Rectal smooth muscle tissue (tissue), 1 donor: ENCODE results near the gene CACNA1B.

ENCODE experiments used
- H3K27ac ChIP-seq: one replicate; pipeline ENCODE4 v1.7.0; 2013; ENCODE audit warnings: low read depth, low read length, inconsistent platforms
- H3K27me3 ChIP-seq: one replicate; pipeline ENCODE4 v1.7.0; 2013; ENCODE audit warnings: low read length; ENCODE audit not compliant: control insufficient read depth, insufficient read depth
- H3K36me3 ChIP-seq: one replicate; pipeline ENCODE4 v1.7.0; 2013; ENCODE audit warnings: low read length; ENCODE audit not compliant: control insufficient read depth, insufficient read depth
- H3K4me1 ChIP-seq: one replicate; pipeline ENCODE4 v1.7.0; 2013; ENCODE audit warnings: low read length; ENCODE audit not compliant: control insufficient read depth, insufficient read depth
- H3K4me3 ChIP-seq: one replicate; pipeline ENCODE4 v1.7.0; 2013; ENCODE audit warnings: low read length
- H3K9ac ChIP-seq: one replicate; pipeline ENCODE4 v1.7.0; 2013; ENCODE audit warnings: low read length

CACNA1B gene

DNA sequence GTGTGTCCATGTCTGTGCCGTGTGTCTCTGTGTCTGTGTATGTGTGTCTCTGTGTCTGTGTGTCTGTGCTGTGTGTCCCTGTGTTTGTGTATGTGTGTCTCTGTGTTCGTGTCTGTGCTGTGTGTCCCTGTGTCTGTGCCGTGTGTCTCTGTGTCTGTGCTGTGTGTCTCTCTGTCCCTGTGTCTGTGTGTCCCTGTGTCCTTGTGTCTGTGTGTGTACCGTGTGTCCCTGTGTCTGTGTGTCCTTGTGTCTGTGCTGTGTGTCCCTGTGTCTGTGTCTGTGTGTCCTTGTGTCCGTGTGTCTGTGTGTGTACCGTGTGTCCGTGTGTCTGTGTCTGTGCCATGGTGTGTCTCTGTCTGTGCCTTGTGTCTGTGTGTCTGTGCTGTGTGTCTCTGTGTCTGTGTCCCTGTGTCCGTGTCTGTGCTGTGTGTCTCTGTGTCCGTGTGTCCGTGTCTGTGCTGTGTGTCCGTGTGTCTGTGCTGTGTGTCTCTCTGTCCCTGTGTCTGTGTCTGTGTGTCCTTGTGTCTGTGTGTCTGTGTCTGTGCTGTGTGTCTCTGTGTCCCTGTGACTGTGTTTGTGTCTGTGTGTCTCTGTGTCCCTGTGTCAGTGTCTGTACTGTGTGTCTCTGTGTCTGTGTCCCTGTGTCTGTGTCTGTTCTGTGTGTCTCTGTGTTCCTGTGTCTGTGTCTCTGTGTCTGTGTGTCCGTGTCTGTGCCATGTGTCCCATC, 23.2 kb downstream of the CACNA1B start:
- H3K9ac ChIP-seq = no peak overlapping the region
- no peaks in the 10 kb centered on the region for H3K36me3 ChIP-seq
- no peak overlapping the region for H3K27ac ChIP-seq
- H3K4me3 ChIP-seq = no peak overlapping the region
- H3K27me3 ChIP-seq = no peaks in the 10 kb centered on the region
- H3K4me1 ChIP-seq = no peaks in the 10 kb centered on the region

DNA sequence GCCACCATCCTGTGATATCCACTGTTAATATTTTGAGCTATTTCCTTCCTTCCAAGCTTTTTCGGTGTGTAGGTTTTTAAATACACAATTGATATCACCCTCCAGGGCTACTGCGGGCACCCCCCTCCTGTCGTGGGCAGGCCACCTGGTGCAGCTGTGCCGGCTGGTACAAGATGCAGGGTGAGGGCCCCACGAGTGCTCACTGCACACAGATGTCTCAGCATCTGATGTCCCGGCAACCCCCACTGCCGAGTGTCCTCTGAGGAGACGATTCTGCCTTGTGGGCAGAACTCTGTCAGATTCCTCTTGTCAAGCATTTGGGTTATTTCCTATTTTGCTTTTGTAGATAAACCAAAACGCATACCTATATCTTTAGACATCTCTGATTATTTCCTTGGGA, 25.1 kb downstream of the CACNA1B start:
- Histone ChIP-seq H3K27ac (no peak overlapping the region), H3K36me3 (no peaks in the 10 kb centered on the region), H3K4me1 (no peaks in the 10 kb centered on the region), H3K9ac (no peak overlapping the region), H3K27me3 (no peaks in the 10 kb centered on the region), H3K4me3 (no peak overlapping the region)

DNA sequence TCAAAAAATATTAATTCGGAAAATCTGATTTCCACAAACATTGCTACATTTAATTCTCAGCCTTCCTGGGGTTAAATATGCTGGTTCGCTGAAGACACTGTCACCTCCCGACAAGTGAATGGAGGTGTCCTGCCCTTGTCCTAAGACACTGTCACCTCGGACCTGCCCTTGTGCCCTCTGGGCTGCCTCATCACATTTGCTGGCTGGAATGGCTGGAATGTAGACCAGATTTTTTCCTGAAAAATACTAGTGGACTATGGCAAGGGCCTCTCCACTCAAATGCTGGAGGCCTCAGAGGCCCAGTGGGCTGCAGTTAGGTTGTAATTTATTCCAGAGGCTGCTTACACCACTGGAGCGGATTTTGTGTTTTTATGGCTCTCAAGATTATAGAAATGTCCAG, 28.2 kb downstream of the CACNA1B start:
- H3K4me3 ChIP-seq = no peak overlapping the region
- no peaks in the 10 kb centered on the region for H3K4me1 ChIP-seq
- no peak overlapping the region for H3K27ac ChIP-seq
- H3K36me3 ChIP-seq = no peaks in the 10 kb centered on the region
- no peaks in the 10 kb centered on the region for H3K27me3 ChIP-seq
- H3K9ac ChIP-seq = no peak overlapping the region

DNA sequence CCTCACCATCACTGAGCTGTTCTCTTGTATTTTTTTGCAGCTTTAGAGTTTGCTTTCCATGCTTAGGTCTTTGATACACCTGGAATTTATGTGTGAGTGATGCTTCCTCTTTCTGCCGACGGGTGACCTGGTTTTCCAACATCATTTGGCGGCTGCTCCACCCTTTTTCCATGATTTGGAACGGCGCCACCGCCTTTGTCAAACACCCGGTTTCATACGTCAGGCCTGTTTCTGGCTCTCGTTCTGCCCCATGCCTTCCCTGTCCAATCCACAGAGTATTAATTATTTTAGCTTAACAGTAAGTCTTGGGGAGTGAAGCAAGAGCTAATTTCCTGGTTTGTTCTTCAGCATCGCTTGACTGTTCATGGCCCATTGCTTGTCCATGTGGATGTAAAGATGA, 30.2 kb downstream of the CACNA1B start:
- no peak overlapping the region for H3K4me3 ChIP-seq
- no peak overlapping the region for H3K9ac ChIP-seq
- no peaks in the 10 kb centered on the region for H3K36me3 ChIP-seq
- no peaks in the 10 kb centered on the region for H3K4me1 ChIP-seq
- no peaks in the 10 kb centered on the region for H3K27me3 ChIP-seq
- no peak overlapping the region for H3K27ac ChIP-seq

DNA sequence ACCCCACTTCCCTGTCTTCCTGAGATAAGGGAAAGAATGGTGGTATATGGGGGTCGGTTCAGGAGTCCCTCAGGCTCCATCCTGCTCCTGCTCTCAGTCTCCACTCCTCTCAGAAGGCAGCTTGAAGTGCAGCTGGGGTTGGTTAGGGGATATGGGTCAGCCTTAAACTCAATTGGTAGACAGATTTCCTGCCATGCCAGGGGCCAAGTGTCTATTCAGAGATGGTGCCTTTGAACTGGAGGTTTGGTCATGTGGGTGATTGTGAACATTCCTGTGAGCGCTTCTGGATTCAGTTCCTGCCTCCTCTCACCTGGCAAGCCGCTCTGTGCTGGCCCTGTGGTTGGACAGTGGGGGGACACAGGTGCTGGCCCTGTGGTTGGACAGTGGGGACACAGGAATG, 35.1 kb downstream of the CACNA1B start:
- H3K27ac ChIP-seq = no peak overlapping the region
- no peaks in the 10 kb centered on the region for H3K4me1 ChIP-seq
- no peaks in the 10 kb centered on the region for H3K36me3 ChIP-seq
- H3K27me3 ChIP-seq = no peaks in the 10 kb centered on the region
- H3K9ac ChIP-seq = no peak overlapping the region
- H3K4me3 ChIP-seq = no peak overlapping the region

DNA sequence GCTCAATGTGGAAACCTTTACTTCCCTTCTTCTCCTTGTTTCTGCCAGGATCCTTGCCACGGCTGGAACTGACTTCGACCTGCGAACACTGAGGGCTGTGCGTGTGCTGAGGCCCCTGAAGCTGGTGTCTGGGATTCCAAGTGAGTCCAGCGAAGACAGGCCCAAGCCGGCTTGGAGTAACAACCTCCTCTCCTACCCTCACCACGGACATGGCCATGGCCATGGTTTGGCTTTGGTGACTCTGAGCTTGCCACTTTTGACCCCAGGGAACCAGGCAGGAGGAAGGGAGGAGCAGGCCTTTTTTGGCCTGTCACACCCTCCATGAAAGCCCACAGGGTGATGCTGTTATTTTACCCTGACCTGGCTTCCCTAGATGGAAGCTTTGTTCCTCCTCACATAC, 35.5 kb downstream of the CACNA1B start:
- H3K27ac ChIP-seq = no peak overlapping the region
- H3K4me3 ChIP-seq = no peak overlapping the region
- no peak overlapping the region for H3K9ac ChIP-seq
- H3K27me3 ChIP-seq = no peaks in the 10 kb centered on the region
- no peaks in the 10 kb centered on the region for H3K4me1 ChIP-seq
- no peaks in the 10 kb centered on the region for H3K36me3 ChIP-seq

DNA sequence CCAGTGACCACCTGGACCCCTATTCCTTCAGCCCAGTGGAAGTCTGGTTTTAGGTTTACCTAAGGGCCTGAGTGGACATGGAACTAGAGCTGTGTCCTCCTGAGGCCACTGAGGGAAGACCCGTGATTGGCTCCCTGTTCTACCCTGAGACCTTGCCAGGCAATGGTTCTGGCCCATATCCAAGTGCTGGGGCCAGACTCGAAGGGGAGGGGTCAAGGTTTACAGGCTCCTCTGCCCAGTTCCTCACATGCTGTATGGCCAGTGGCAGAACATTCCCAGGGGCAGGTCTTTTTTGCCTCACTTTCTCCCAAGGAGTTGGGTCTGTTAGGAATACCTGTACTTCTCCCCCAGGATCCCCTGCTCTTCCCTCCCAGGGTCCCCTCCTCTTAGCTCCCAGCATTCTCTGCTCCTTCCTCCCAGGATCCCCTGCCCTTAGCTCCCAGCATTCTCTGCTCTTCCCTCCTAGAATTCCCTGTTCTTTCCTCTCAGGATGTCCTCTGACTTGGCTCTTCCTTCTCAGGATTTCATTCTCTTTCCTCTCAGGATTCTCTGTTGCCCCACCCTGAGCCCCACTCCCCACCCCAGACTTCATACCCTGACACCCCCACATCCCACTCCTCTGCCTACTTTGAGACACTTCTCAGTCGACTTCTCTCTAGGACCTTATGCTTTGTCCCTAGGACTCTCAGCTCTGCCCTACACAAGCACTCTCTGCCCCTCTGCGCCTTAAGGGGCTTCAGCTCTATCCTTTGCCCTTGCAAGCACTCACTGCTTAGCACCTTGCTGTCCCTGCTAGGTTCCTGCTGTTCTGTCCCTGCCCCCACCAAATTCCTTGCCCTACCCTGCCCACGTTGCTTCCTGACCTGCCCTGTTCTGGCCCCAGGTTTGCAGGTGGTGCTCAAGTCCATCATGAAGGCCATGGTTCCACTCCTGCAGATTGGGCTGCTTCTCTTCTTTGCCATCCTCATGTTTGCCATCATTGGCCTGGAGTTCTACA, 36.5 kb downstream of the CACNA1B start:
- H3K36me3 ChIP-seq = no peaks in the 10 kb centered on the region

DNA sequence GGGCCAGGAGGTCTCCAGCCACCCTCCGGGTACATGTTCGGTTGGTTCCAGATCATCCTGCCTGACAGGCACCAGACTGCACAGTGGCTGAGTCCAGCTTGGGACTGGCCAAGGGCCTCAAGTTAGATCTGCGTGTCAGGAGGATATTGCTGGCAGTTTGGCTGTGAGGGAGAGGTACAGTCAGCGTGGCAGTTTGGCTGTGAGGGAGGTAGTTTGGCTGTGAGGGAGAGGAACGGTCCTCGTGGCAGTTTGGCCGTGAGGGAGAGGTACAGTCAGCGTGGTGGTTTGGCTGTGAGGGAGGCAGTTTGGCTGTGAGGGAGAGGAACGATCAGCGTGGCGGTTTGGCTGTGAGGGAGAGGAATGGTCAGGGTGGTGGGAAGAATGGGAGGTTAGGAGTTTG, 39.0 kb downstream of the CACNA1B start:
- Histone ChIP-seq H3K4me1 (no peaks in the 10 kb centered on the region), H3K27ac (no peak overlapping the region), H3K4me3 (no peak overlapping the region), H3K36me3 (no peaks in the 10 kb centered on the region), H3K27me3 (no peaks in the 10 kb centered on the region), H3K9ac (no peak overlapping the region)

More for the DNA sequence above, 36.5 kb downstream of the CACNA1B start:
- Histone ChIP-seq H3K9ac (no peak overlapping the region), H3K4me3 (no peak overlapping the region), H3K27ac (no peak overlapping the region), H3K27me3 (no peaks in the 10 kb centered on the region), H3K4me1 (no peaks in the 10 kb centered on the region)

DNA sequence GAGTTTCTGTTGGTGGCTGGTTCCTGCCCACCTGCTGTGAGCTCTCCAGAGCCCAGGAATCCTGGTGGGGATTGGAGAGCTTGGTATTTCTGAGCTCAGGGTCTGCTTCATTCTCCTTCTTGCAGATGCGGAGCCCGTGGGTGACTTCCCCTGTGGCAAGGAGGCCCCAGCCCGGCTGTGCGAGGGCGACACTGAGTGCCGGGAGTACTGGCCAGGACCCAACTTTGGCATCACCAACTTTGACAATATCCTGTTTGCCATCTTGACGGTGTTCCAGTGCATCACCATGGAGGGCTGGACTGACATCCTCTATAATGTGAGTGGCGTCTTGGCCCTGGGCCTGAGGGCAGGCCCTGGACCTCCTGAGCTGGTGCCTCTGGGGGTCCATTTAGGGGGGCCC, 39.5 kb downstream of the CACNA1B start:
- Histone ChIP-seq H3K36me3 (no peaks in the 10 kb centered on the region), H3K27me3 (no peaks in the 10 kb centered on the region), H3K27ac (no peak overlapping the region), H3K9ac (no peak overlapping the region), H3K4me1 (no peaks in the 10 kb centered on the region), H3K4me3 (no peak overlapping the region)

DNA sequence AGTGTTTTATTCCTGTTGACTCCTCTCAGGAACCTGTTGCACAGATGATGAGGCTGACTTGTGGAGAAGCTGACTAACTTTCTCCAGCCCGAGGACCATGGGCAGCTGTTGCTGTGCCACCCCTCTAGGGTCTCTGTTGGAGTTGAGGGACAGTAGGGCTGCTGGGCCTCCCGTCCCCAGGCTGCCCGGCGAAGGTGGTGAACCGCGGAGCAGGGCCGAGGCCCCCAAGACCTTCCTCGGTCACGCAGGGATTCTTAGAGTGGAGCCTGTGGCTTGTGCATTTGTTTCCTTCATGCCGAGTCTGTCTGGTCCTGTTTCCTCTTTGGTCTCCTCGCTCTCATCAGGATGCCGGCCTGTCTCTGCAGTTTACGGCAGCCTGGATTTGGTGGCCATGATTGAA, 40.2 kb downstream of the CACNA1B start:
- Histone ChIP-seq H3K4me1 (no peaks in the 10 kb centered on the region), H3K9ac (no peak overlapping the region), H3K27me3 (no peaks in the 10 kb centered on the region), H3K36me3 (no peaks in the 10 kb centered on the region), H3K4me3 (no peak overlapping the region), H3K27ac (no peak overlapping the region)

DNA sequence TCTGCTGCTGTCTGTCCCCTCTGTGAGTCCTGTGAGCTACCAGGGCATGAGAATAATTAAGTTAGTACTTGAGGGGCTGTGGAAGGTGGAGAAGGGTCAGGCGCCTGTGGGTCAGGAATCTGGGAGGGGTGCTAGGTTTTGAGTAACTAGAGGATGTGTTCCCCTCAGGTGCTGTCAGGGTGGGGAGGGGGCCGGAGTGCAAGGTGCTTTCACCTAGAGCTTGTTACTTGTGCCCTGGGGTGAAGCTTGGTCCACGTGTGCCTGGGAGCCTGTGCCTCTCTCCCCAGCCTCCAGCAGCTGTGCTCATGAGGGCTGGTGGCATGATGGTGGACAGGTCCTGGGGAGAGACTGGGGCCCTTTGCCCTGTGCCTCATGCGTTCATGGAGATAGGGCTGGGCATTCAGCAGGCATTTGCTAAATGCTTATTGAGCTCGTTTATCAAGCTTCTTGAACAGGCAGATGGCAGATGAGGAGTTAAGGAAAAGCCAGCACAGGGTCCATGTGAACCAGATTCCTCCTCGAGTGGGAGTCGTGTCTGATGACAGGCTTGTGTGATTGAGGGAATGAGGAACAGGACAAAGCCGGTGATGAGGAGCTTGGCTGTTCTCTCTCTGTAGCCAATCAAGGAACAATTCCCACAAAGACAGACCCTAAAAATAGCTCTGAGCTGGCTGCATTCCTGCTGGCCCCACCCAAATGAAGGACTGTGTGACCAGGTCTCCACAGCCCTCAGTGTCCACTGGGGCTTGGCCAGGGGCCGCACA, 40.9 kb downstream of the CACNA1B start:
- Histone ChIP-seq H3K27me3 (no peaks in the 10 kb centered on the region), H3K36me3 (no peaks in the 10 kb centered on the region), H3K9ac (no peak overlapping the region), H3K27ac (no peak overlapping the region), H3K4me1 (no peaks in the 10 kb centered on the region), H3K4me3 (no peak overlapping the region)

DNA sequence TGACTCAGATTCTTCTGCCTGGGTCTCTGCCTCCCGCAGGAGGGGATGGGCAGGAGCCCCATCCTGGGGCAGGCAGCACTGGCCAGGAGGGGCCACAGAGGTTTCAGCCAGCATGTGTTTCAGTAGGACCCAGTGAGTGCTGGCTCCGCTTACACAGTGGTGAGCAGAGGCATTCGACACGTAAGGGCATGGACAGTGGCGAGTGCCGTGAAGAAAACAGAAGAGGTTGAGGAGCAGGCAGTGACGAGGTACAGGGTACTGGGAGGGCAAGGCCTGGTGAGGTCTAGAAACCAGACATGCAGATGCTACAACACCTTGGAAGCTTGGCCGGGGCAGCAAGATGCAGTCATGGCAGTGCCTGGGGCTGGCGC, 41.5 kb downstream of the CACNA1B start:
- Histone ChIP-seq H3K4me3 (no peak overlapping the region), H3K27me3 (no peaks in the 10 kb centered on the region), H3K36me3 (no peaks in the 10 kb centered on the region), H3K9ac (no peak overlapping the region), H3K27ac (no peak overlapping the region), H3K4me1 (no peaks in the 10 kb centered on the region)
